HG02759 (cell line): ENCODE results near the gene COL2A1.

Experiments
- ATAC-seq: cut with Tn5 transposase; IDR thresholded peaks from one replicate; pipeline ENCODE4 v1.9.1; 2021; ENCODE audit warnings: mild to moderate bottlenecking, moderate library complexity; ENCODE audit not compliant: unreplicated experiment

COL2A1 gene

GRCh38 chr12:48031135-48031960, 27.1 kb upstream of the COL2A1 start:
- ATAC-seq: no peak

DNA sequence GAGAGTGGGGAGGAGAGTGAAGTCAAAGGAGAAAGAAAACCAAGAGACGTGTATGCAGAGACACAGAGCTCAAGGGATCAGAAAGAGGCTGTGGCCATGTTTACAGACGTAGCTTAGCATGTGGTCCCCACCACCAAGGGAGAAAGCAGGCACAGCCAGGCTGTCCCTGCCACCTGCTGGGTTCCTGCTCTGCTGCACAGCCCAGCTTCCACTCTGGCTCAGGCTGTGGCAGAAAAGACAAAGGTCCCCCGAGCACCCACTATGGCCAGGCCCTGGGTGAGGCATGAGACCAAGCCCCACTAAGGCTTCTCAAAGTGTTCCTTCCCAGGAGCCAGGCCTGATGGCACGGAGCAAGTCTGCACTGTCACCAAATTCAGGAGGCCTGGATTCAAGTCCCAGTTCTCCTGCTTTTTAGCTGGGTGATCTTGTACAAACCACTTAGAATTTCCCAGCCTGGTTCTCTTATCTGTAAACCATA, 25.9 kb upstream of the COL2A1 start:
- no peak for ATAC-seq

DNA sequence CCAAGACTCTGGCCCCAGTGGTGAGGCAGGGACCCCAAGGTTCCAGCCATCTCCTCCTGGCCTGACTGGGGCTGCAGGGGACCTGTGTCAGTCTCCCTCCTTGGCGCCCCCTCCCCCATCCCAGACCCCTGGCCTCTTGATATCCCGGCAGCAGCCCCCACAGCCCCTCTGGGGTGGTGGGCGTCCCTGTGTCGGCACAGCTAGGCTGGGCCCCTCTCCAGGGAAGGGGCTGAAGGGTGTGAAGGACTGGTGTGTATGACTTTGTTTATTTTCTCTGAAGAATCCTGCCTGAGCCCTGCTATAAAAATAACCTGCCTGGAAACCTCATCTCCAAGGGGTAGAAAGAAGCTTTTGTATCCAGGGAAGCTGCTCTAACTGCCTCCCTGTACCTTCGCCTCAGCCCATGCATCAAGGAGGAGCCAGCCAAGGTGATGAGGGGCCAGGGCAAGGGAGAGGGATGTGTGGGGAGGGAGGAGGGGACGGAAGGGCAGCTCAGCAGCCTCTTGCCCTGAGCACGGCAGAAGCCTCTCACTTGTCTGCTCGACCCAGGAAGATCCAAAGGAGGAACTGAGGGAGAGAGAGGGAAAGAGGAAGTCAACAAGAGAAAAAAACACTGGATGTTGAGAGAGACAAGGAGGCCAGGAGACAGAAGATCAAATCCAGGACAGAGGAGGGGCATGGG, 25.4 kb upstream of the COL2A1 start:
- no peak for ATAC-seq

- ATAC-seq: no peak
Measured at GRCh38 chr12:48028541-48029431, 24.5 kb upstream of the COL2A1 start.

GRCh38 chr12:48027183-48028002, 23.1 kb upstream of the COL2A1 start:
- no peak for ATAC-seq

GRCh38 chr12:48026060-48026827, 22.0 kb upstream of the COL2A1 start:
- ATAC-seq: no peak

DNA sequence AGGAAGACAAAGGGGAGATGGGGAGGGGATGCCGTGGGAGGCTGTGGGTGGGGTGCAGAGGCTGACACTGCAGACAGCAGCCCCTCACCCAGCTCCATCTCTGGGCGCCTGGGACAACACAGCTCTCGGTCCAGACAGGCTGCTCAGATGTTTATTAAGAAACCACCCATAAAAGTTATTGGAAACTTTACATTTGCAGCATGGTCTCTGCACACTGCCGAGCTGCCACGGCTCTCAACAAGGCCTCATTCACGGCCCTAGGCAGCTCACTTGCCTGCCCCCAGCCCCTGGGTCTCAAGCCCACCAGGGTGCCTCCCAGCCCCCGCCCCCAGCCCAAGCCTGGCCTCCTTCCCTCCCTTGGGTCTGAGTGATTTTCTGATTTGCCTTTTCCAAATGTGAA, 21.0 kb upstream of the COL2A1 start:
- no peak for ATAC-seq

- ATAC-seq: no peak
Measured at GRCh38 chr12:48024735-48025134, 20.5 kb upstream of the COL2A1 start.

DNA sequence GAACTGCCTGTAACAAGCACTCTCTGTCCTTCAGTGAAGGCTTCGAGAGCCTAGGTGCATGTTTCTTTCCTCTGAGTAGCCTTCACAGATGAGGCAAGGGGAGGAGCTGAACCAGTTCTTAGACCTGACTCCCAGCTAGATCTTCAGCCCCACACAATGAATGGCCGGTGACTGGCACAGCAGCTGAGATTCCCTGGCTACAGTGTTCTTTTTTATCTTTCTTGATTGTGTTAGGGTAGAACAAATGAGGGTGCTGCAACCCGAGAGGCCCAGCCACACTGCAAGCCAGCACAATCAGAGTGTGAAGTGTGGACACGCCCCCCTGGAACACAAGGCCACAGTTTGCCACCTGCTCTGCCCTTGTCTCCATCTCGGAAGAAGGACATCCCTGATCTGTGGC, 19.1 kb upstream of the COL2A1 start:
- no peak for ATAC-seq

- ATAC-seq: no peak
Measured at GRCh38 chr12:48022676-48023385, 18.6 kb upstream of the COL2A1 start.

GRCh38 chr12:48022180-48022521, 17.9 kb upstream of the COL2A1 start:
- ATAC-seq: no peak

DNA sequence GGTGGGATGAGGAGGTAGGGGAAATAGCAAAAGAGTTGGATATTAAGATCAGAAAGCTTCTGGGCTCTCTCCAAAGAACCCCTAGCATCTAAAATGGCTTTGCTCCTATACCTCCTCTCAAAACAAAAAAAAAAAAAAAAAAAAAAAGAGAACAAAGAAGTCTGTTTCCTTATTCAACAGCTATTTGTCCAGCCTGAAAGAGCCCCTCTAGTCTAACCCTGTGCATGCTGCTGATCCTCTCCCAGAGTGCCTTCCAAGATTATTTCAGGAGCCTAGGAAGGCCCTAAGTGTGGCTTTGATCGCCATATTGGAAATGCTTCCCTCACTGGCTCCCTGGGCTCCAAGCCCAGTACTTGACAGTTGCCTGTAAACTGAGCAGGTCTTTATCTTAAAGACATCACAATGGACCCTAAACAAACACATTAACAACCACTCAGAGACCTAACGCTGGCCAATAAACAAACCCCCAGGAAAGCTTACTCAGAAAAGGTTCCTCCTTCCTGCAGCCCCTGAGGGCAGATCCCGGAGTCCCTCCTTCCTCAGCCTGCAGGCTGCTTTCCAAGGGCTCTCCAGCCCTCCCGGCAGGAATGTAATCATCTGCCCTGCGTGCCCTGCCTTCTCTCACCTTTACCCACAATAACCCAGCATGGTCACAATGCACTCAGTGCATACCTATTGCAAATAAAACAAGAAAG, 17.4 kb upstream of the COL2A1 start:
- no peak for ATAC-seq

DNA sequence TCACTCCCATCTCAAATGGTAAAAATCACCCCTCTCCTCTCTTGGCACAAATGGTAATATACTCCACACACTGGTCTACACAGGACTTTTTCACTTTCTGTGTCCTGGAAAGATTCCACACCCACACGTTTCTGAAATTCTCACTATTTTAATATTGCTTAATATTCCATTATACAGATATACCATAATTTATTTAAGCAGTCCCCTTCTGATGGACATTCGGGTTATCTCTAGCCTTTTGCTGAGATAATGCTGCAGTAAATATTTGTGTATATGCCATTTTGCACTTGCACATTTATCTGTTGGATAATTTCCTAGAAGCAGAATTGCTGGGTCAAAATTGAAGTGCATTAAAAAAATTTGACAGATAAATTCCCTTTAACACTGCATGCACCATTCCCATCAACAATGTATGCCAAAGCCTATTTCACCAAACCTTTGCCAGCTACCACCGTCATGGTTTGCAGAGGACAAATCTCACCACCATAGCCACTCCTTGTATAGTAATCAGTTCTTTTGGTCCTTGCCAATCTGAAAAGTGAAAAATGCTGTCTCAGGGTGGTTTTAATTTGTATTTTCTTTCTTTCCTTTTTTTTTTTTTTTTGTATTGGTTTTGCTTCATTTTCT, 15.5 kb upstream of the COL2A1 start:
- no peak for ATAC-seq

GRCh38 chr12:48018618-48018995, 14.3 kb upstream of the COL2A1 start:
- no peak for ATAC-seq

- ATAC-seq: no peak
Measured at GRCh38 chr12:48017921-48018617, 13.8 kb upstream of the COL2A1 start.

DNA sequence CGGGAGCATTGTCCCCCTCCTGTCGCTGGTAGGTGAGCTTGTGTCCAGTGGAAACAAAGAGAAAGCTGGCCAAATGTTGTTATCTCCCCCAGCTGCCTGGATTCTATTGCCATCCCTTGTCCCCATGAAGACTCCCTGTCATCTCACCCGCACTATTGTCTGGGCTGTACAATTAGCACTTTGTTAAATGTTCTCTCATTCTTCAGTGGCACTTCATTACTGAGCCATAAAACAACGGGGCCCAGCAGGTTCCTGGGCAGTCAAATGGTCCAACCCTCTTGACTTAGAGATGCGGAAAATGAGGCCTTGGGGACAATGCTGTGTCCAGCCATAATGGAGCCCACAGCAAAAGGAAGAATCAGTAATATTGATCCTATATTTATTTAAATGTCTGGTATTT, 13.2 kb upstream of the COL2A1 start:
- no peak for ATAC-seq

DNA sequence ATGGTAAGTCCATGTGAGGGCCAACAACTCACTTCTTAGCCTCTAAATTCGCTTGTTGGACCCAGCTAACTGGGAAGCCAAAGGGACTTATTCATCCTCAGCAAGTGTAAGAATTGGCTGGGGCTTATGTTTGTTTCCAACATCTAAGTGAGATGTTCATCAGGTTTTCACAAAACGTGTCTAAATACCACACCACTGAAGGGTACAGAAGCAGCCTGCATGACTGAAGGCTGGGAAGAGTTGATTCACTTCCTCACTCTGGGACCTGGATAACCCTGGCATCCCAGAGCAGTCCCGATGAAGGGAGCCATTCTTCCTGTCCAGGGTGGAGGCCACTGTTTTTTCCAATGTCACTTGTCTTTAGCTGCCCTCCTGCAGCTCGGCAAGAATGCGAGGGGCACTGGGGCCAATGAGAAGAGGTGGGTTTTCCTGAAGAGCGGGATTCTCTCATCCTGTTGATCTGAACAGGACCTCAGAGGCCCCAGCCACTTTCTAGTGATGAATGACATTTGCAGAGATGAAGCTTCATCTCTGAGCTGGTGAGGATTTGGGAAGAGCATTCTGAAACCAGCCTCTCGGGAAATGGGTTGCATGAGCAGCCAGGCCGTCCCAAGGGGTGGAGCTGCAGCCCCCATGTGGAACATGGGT, 12.2 kb upstream of the COL2A1 start:
- no peak for ATAC-seq
